Astrocyte (in vitro differentiated cells and primary cell): Measurements from ENCODE around the gene PXN. TPM values are rescaled to one million over a fixed set of nuclear protein-coding genes. Genes with fewer than 3 reads are reported as not detected.
"Not testable (repeated sequence)": the region's sequence is repeated elsewhere in the genome, so short reads cannot be mapped to it uniquely, and the experiment has no call there.

Source experiments
- DNase-seq: peaks from one replicate; pipeline ENCODE4 v3.0.0-alpha.2; 2010; ENCODE audit warnings: low read depth
- FAIRE-seq: peaks from 2 replicates; lab custom pipeline; 2011; peaks lifted over from hg19 to GRCh38; lab: Jason Lieb, UNC
- H2AFZ ChIP-seq: 2 replicates; pipeline ENCODE4 v1.6.0; 2012; ENCODE audit warnings: low read depth, low read length, inconsistent platforms
- H3K27ac ChIP-seq: 2 replicates; pipeline ENCODE4 v1.5.1; 2011; ENCODE audit warnings: low read depth, low read length, inconsistent platforms
- H3K27me3 ChIP-seq: 2 replicates; pipeline ENCODE4 v1.6.0; 2011; ENCODE audit warnings: low read length, inconsistent platforms; ENCODE audit not compliant: insufficient read depth
- H3K36me3 ChIP-seq: 2 replicates; pipeline ENCODE4 v1.5.1; 2011; ENCODE audit warnings: low read length, inconsistent platforms; ENCODE audit not compliant: insufficient read depth
- H3K4me1 ChIP-seq: 2 replicates; pipeline ENCODE4 v1.5.1; 2011; ENCODE audit warnings: low read length, inconsistent platforms; ENCODE audit not compliant: insufficient read depth
- H3K4me2 ChIP-seq: 2 replicates; pipeline ENCODE4 v1.6.0; 2012; ENCODE audit warnings: low read length, inconsistent platforms
- H3K4me3 ChIP-seq: 2 replicates; pipeline ENCODE4 v1.5.1; 2011; ENCODE audit warnings: low read depth, mild to moderate bottlenecking, low read length, inconsistent platforms; ENCODE audit not compliant: insufficient read depth
- H3K79me2 ChIP-seq: 2 replicates; pipeline ENCODE4 v1.6.0; 2012; ENCODE audit warnings: mild to moderate bottlenecking, low read length, inconsistent platforms; ENCODE audit not compliant: insufficient read depth
- H3K9ac ChIP-seq: 2 replicates; pipeline ENCODE4 v1.6.0; 2012; ENCODE audit warnings: mild to moderate bottlenecking, low read length, inconsistent platforms
- H3K9me3 ChIP-seq: 2 replicates; pipeline ENCODE4 v1.5.1; 2012; ENCODE audit warnings: low read depth, mild to moderate bottlenecking, low read length, inconsistent platforms; ENCODE audit not compliant: insufficient read depth
- H4K20me1 ChIP-seq: 2 replicates; pipeline ENCODE4 v1.6.0; 2012; ENCODE audit warnings: low read length, inconsistent platforms; ENCODE audit not compliant: insufficient read depth
- H3K27ac Mint-ChIP-seq: one replicate; pipeline ENCODE4 v1.8.0; 2021; ENCODE audit warnings: mild to moderate bottlenecking, mixed read lengths; ENCODE audit not compliant: unreplicated experiment
- H3K27me3 Mint-ChIP-seq: one replicate; pipeline ENCODE4 v1.8.0; 2021; ENCODE audit warnings: low read depth, mixed read lengths; ENCODE audit not compliant: unreplicated experiment
- H3K36me3 Mint-ChIP-seq: one replicate; pipeline ENCODE4 v1.8.0; 2021; ENCODE audit warnings: low read depth, mixed read lengths; ENCODE audit not compliant: unreplicated experiment
- H3K4me1 Mint-ChIP-seq: one replicate; pipeline ENCODE4 v1.8.0; 2021; ENCODE audit warnings: low read depth, mixed read lengths; ENCODE audit not compliant: unreplicated experiment
- H3K4me3 Mint-ChIP-seq: one replicate; pipeline ENCODE4 v1.8.0; 2021; ENCODE audit warnings: mild to moderate bottlenecking, moderate library complexity, mixed read lengths; ENCODE audit not compliant: unreplicated experiment
- H3K9me3 Mint-ChIP-seq: one replicate; pipeline ENCODE4 v1.8.0; 2021; ENCODE audit warnings: mild to moderate bottlenecking, mixed read lengths; ENCODE audit not compliant: unreplicated experiment
- EZH2 ChIP-seq: IDR thresholded peaks from 2 replicates; pipeline ENCODE4 v1.6.1; 2012; ENCODE audit warnings: mild to moderate bottlenecking, low read length, inconsistent platforms; ENCODE audit not compliant: insufficient read depth
- total RNA-seq: library from RNA; stranded (reverse); gene quantifications from 2 replicates; pipeline ENCODE4 v1.2.1, GENCODE V29; 2021
- TF ChIP-seq, protein P1 (sequence below): IDR thresholded peaks from 2 replicates; pipeline ENCODE4 v1.5.1; 2011; ENCODE audit warnings: low read depth, mild to moderate bottlenecking, inconsistent platforms, low read length, moderate library complexity; ENCODE audit not compliant: insufficient read depth

Gene PXN
- total RNA-seq, 1 donor from 2014 or later, result 151 TPM

DNA sequence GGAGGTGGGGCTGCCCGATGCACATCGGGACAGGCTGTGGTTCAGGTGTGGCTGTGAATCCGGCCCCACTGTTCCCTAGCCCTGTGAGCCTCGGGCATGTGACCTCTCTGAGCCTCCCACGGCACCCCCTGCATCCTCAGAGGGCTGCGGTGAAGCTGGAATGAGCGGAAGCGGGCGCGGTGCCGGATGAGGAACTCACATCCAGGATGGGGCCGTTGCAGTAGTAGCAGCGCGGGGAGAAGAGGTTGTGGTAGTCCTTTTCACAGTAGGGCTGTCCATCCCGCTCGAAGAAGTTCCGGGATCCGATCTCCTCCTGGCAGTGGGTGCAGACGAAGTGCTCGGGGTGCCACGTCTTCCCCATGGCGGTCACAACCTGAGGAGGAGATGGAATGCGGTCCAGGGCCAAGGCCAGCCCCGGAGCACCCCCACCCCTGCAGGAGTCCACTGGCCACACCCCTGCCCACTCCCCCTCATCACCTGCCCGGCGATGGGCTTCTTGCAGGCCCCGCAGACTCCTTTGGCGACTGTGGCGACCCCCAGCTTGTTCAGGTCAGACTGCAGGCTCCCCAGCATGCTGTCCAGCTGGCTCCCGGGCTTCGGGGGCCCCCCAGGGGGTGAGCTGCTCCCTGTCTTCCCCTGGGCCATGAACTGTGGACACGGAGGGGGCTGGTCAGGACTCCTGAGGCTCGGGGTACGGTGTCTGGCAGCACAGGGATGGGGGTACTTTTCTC lies 50.7 kb downstream of the PXN start:
- Histone ChIP-seq H3K27ac (no peak overlapping the region), H3K79me2 (peaks cover 15% of the 10 kb centered on the region), H3K4me2 (no peak overlapping the region), H3K4me3 (no peak overlapping the region), H4K20me1 (peaks cover 32% of the 10 kb centered on the region), H3K9me3 (no peaks in the 10 kb centered on the region), H3K27me3 (no peaks in the 10 kb centered on the region), H3K4me1 (no peaks in the 10 kb centered on the region), H3K9ac (no peak overlapping the region), H2AFZ (no peak overlapping the region), H3K36me3 (peaks cover 36% of the 10 kb centered on the region)
- Mint-ChIP-seq H3K27ac (no peak overlapping the region), H3K4me1 (no peaks in the 10 kb centered on the region), H3K27me3 (no peaks in the 10 kb centered on the region), H3K36me3 (peaks cover 16% of the 10 kb centered on the region), H3K4me3 (no peak overlapping the region), H3K9me3 (no peaks in the 10 kb centered on the region)
- TF ChIP-seq, protein P1, sequence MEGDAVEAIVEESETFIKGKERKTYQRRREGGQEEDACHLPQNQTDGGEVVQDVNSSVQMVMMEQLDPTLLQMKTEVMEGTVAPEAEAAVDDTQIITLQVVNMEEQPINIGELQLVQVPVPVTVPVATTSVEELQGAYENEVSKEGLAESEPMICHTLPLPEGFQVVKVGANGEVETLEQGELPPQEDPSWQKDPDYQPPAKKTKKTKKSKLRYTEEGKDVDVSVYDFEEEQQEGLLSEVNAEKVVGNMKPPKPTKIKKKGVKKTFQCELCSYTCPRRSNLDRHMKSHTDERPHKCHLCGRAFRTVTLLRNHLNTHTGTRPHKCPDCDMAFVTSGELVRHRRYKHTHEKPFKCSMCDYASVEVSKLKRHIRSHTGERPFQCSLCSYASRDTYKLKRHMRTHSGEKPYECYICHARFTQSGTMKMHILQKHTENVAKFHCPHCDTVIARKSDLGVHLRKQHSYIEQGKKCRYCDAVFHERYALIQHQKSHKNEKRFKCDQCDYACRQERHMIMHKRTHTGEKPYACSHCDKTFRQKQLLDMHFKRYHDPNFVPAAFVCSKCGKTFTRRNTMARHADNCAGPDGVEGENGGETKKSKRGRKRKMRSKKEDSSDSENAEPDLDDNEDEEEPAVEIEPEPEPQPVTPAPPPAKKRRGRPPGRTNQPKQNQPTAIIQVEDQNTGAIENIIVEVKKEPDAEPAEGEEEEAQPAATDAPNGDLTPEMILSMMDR, result no peak
- no peak for TF ChIP-seq EZH2
- no peak for DNase-seq
- no peak for FAIRE-seq

GRCh38 chr12:120213758-120214157 lies 51.8 kb downstream of the PXN start:
- Histone ChIP-seq H3K79me2 (peaks cover 9% of the 10 kb centered on the region), H3K27ac (no peak overlapping the region), H3K4me2 (no peak overlapping the region), H3K27me3 (no peaks in the 10 kb centered on the region), H4K20me1 (peaks cover 22% of the 10 kb centered on the region), H3K36me3 (peaks cover 33% of the 10 kb centered on the region), H2AFZ (no peak overlapping the region), H3K4me1 (no peaks in the 10 kb centered on the region), H3K4me3 (no peak overlapping the region), H3K9ac (no peak overlapping the region), H3K9me3 (no peaks in the 10 kb centered on the region)
- Mint-ChIP-seq H3K36me3 (peaks cover 17% of the 10 kb centered on the region), H3K4me1 (no peaks in the 10 kb centered on the region), H3K4me3 (no peak overlapping the region), H3K27me3 (no peaks in the 10 kb centered on the region), H3K27ac (peak overlapping the region; percentile 26), H3K9me3 (no peaks in the 10 kb centered on the region)
- FAIRE-seq, result no peak
- TF ChIP-seq EZH2, result no peak
- TF ChIP-seq, protein P1, result no peak
- no peak for DNase-seq

GRCh38 chr12:120213182-120213581 lies 52.3 kb downstream of the PXN start:
- H3K27ac Mint-ChIP-seq, DNase-seq, H3K9me3 ChIP-seq, H3K4me3 ChIP-seq, FAIRE-seq, H3K9me3 Mint-ChIP-seq, H3K4me3 Mint-ChIP-seq, H3K4me1 ChIP-seq, H2AFZ ChIP-seq, H3K4me1 Mint-ChIP-seq, H3K79me2 ChIP-seq, H3K9ac ChIP-seq, H3K27me3 ChIP-seq, H3K27ac ChIP-seq, H3K4me2 ChIP-seq, H3K27me3 Mint-ChIP-seq: not testable (repeated sequence)
- H4K20me1 ChIP-seq, result peaks cover 20% of the 10 kb centered on the region
- peaks cover 30% of the 10 kb centered on the region for H3K36me3 ChIP-seq
- peaks cover 15% of the 10 kb centered on the region for H3K36me3 Mint-ChIP-seq
